Activated CD4-positive, CD25-positive, alpha-beta regulatory T cell (primary cell): ENCODE data around the gene FCSK.
"Not testable (repeated sequence)": the region's sequence is repeated elsewhere in the genome, so short reads cannot be mapped to it uniquely, and the experiment has no call there.

Source experiments
- DNase-seq, 4 experiments: peaks; one replicate each; lab custom pipeline; 2025; lab: John Stamatoyannopoulos, UW

FCSK gene

DNA sequence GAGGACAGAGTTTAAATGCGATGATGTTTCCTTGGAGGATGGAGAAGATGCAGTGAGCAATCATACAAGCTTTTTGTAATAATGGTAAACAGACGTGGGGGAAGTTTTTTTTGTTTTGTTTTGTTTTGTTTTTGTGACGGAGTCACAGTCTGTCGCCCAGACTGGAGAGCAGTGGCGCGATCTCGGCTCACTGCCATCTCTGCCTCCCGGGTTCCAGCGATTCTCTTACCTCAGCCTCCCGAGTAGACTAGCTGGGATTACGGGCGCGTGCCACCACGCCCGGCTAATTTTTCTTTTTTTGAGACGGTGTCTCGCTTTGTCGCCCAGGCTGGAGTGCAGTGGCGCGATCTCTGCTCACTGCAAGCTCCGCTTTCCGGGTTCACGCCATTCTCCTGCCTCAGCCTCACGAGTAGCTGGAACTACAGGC lies 70.0 kb downstream of the FCSK start:
- DNase-seq, result not testable (repeated sequence)

DNA sequence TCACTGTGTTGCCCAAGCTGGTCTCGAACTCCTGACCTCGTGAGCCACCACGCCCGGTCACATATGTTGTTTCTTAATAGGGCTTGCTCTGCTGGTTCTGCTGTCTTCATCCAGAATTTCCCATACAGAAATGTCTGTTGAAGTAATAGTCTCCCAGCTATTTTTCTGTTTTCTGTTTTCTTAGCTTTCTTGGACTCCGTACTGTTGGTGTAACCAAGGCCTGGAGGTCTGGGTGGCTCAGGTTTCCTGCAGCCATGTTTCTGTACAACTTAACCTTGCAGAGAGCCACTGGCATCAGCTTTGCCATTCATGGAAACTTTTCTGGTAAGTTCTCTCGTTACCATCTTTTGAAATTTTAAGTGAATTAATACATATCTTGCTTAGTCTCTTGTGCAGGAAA lies 72.0 kb downstream of the FCSK start:
- DNase-seq, result no peak

DNA sequence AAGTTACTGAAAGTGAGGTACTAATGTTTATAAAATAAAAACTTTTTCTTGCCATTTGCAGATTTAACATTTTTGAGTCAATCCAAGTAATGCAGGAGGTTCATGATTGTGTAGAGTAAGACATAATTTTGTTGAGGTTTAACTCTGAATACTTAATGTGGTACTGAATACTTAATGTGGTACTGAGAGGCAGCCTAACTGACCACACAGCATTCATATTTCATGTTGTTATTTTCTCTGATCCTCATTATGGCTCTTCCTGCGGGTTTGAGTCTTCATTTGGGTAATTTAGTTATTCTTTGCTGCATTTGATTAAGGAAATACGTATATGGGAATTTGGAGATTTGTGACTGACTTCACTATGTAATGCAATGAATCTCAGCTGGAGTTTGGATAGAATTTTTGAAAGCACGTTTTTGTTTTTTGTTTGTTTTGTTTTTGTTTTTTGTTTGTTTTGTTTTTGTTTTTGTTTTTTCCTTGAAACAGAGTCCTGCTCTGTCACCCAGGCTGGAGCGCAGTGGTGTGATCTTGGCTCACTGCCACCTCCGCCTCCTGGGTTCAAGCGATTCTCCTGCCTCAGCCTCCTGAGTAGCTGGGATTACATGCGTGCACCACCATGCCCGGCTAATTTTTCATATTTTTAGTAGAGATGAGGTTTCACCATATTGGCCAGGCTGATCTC lies 73.1 kb downstream of the FCSK start:
- DNase-seq, result no peak

DNA sequence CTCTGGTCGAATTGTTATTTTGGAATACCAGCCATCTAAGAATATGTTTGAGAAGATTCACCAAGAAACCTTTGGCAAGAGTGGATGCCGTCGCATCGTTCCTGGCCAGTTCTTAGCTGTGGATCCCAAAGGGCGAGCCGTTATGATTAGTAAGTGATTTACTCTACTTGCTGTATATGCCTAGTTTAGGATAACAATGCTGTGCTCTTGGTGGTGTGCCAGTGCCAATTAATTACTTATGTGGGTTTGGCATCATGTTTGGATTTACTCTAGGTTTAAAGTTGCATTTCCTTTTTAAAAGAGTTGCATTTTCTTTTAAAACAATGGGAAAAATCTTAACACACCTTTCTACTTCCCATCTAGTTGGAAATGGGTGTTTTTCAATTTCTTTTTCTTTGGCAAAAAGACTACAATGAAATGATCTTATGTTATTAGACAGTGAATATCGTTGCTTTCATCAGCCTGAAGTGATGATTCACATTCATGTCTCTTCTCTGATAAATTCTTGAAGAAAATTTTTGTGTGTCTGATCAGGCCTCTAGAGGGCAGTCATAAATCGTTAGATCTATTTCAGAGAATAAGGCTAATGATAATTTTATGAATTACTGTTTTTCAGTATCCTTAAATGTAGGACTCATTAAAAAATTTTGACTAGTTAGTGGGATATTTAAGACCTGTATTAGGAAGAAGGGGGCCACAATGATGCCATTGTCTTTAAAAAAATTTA lies 74.8 kb downstream of the FCSK start:
- no peak for DNase-seq
